Fibroblast of lung (primary cell): ENCODE measurements around the gene UBE2J2. TPM values are rescaled to one million over a fixed set of nuclear protein-coding genes. Genes with fewer than 3 reads are reported as not detected.

ENCODE experiments used
- DNase-seq, 2 donors: peaks; one replicate each; pipeline versions ENCODE4 v3.0.0 to v3.0.0-alpha.2; 2010; ENCODE audit warnings: low read depth in 2 of 2
- H2AFZ ChIP-seq: 2 replicates; pipeline ENCODE4 v1.5.1; 2012; ENCODE audit warnings: low read length, control low read depth, inconsistent platforms
- H3K27ac ChIP-seq: 2 replicates; pipeline ENCODE4 v1.5.1; 2011; ENCODE audit warnings: low read length, control low read depth; ENCODE audit not compliant: insufficient read depth
- H3K27me3 ChIP-seq: 2 replicates; pipeline ENCODE4 v1.5.1; 2011; ENCODE audit warnings: mild to moderate bottlenecking, low read length; ENCODE audit not compliant: control insufficient read depth, insufficient read depth
- H3K36me3 ChIP-seq: 2 replicates; pipeline ENCODE4 v1.5.1; 2011; ENCODE audit warnings: low read length; ENCODE audit not compliant: control insufficient read depth, insufficient read depth
- H3K4me1 ChIP-seq: 2 replicates; pipeline ENCODE4 v1.5.1; 2011; ENCODE audit warnings: low read length; ENCODE audit not compliant: control insufficient read depth, insufficient read depth; ENCODE audit errors: extremely low read depth
- H3K4me2 ChIP-seq: 2 replicates; pipeline ENCODE4 v1.5.1; 2011; ENCODE audit warnings: low read length, control low read depth; ENCODE audit not compliant: insufficient read depth; ENCODE audit errors: extremely low read depth
- H3K4me3 ChIP-seq, 4 experiments: fragments of 200-600 bp in 1 of 4; sonication (generic) in 1 of 4; replicated peaks in 1 of 4; 2 replicates each; pipeline ENCODE4 v1.5.1; 2011 to 2016; ENCODE audit warnings: low read length in 4 of 4, low read depth in 3 of 4, mild to moderate bottlenecking in 3 of 4, control low read depth in 2 of 4, inconsistent platforms in 1 of 4, mixed read lengths in 1 of 4; ENCODE audit not compliant: insufficient read depth in 1 of 4; ENCODE audit errors: control extremely low read depth in 1 of 4
- H3K79me2 ChIP-seq: 2 replicates; pipeline ENCODE4 v1.5.1; 2012; ENCODE audit warnings: mild to moderate bottlenecking, low read length, inconsistent platforms; ENCODE audit not compliant: control insufficient read depth, insufficient read depth
- H3K9ac ChIP-seq: 2 replicates; pipeline ENCODE4 v1.5.1; 2011; ENCODE audit warnings: mild to moderate bottlenecking, low read length, control low read depth; ENCODE audit not compliant: insufficient read depth
- H3K9me3 ChIP-seq: 2 replicates; pipeline ENCODE4 v1.5.1; 2012; ENCODE audit warnings: low read depth, low read length; ENCODE audit not compliant: control insufficient read depth, insufficient read depth
- H4K20me1 ChIP-seq: 2 replicates; pipeline ENCODE4 v1.5.1; 2011; ENCODE audit warnings: low read length; ENCODE audit not compliant: control insufficient read depth, insufficient read depth; ENCODE audit errors: extremely low read depth
- EZH2 ChIP-seq: IDR thresholded peaks from 2 replicates; pipeline ENCODE4 v1.5.1; 2012; ENCODE audit warnings: low read length, control low read depth, mild to moderate bottlenecking; ENCODE audit errors: missing control alignments
- polyA plus RNA-seq, 2 donors: library from polyadenylated mRNA; depleted of rRNA in 1 of 2; stranded (reverse) in 1 of 2; unstranded in 1 of 2; fragments of >200 nt; gene quantifications; 2 replicates each; pipeline ENCODE4 v1.2.1, GENCODE V29; 2011 to 2012; ENCODE audit warnings: missing spikeins in 1 of 2
- total RNA-seq: library from RNA; depleted of rRNA; stranded (reverse); fragments of >200 nt; gene quantifications from 2 replicates; pipeline ENCODE4 v1.2.1, GENCODE V29; 2014
- TF ChIP-seq, protein P1 (sequence below), 2 donors: IDR thresholded peaks in 1 of 2; conservative IDR thresholded peaks in 1 of 2; 1 replicate in 1 of 2; 2 replicates in 1 of 2; pipeline ENCODE4 v1.5.1; 2011 to 2012; ENCODE audit warnings: low read length in 2 of 2, control low read depth in 1 of 2, inconsistent platforms in 1 of 2, low read depth in 1 of 2, mild to moderate bottlenecking in 1 of 2

The UBE2J2 gene
- total and polyA plus RNA-seq, 2 donors (not counting 1 experiment from before 2014, with no cell fraction given): 32.3 to 47.2 TPM

DNA sequence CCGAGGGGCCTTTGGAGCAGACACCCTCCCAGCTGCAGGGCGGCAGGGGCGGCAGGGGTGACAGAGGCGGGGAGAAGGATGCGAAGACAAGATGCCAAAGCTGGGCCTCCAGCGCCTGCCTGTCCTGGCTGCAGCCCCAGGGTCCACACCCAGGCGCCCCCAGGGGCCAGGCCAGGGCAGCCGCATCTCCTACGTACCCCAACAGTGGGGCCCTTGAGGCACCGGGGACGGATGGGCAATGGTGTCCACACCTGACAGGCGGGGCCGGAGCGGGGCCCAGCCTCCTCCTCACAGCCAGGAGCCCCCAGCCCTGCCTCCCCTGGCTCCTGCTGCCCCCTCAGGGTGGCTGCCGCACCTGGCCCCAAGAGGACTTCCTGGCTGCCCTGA is 34.4 kb downstream of the UBE2J2 start:
- H3K4me2 ChIP-seq: no peak overlapping the region
- no peaks in the 10 kb centered on the region for H4K20me1 ChIP-seq
- H3K9me3 ChIP-seq: no peaks in the 10 kb centered on the region
- H3K36me3 ChIP-seq: peaks cover 3% of the 10 kb centered on the region
- H2AFZ ChIP-seq: no peak overlapping the region
- no peak for TF ChIP-seq EZH2
- TF ChIP-seq, protein P1, sequence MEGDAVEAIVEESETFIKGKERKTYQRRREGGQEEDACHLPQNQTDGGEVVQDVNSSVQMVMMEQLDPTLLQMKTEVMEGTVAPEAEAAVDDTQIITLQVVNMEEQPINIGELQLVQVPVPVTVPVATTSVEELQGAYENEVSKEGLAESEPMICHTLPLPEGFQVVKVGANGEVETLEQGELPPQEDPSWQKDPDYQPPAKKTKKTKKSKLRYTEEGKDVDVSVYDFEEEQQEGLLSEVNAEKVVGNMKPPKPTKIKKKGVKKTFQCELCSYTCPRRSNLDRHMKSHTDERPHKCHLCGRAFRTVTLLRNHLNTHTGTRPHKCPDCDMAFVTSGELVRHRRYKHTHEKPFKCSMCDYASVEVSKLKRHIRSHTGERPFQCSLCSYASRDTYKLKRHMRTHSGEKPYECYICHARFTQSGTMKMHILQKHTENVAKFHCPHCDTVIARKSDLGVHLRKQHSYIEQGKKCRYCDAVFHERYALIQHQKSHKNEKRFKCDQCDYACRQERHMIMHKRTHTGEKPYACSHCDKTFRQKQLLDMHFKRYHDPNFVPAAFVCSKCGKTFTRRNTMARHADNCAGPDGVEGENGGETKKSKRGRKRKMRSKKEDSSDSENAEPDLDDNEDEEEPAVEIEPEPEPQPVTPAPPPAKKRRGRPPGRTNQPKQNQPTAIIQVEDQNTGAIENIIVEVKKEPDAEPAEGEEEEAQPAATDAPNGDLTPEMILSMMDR (conservative IDR thresholded peaks at IDR 0.05 in 1 of 2, IDR thresholded peaks at IDR 0.05 in 1 of 2; ENCODE audit: low read depth in 1 of 2, low read length in 2 of 2): no peak
- H3K4me3 ChIP-seq: no peak overlapping the region
- H3K27me3 ChIP-seq: no peaks in the 10 kb centered on the region
- no peak for DNase-seq
- peaks cover 2% of the 10 kb centered on the region for H3K79me2 ChIP-seq
- no peak overlapping the region for H3K9ac ChIP-seq
- no peak overlapping the region for H3K27ac ChIP-seq
- peaks cover 6% of the 10 kb centered on the region for H3K4me1 ChIP-seq

DNA sequence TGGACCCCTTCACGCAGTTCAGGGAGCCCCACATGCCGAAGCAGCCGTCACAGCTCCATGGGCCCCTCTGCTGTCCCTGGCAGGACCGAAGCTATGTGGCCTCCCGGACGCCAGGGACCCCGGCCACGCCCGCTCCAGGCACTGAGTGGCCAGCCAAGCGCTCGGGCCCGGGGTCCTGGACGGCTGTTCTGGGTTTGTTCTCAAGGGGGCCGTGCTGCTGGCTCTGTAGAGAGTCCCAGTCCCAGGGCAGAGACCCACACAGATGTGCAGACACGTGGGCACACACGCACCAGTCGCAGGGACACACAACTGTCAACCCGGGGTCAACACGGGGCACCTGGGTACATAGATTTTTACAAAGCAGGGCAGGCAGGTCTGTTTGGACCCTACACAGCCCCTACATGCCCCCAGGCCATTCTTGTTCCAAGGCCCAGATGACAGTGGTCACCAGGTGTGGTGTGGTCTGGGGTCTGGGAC is 34.9 kb downstream of the UBE2J2 start:
- Histone ChIP-seq H3K79me2 (peaks cover 4% of the 10 kb centered on the region), H3K4me1 (peaks cover 6% of the 10 kb centered on the region), H3K4me2 (no peak overlapping the region), H3K27ac (no peak overlapping the region), H3K9ac (no peak overlapping the region), H2AFZ (no peak overlapping the region), H3K27me3 (no peaks in the 10 kb centered on the region), H3K36me3 (peaks cover 4% of the 10 kb centered on the region), H3K4me3 (no peak overlapping the region), H3K9me3 (no peaks in the 10 kb centered on the region), H4K20me1 (no peaks in the 10 kb centered on the region)
- DNase-seq: no peak
- TF ChIP-seq, protein P1 (conservative IDR thresholded peaks at IDR 0.05 in 1 of 2, IDR thresholded peaks at IDR 0.05 in 1 of 2; ENCODE audit: low read depth in 1 of 2, low read length in 2 of 2): no peak
- TF ChIP-seq EZH2: no peak

DNA sequence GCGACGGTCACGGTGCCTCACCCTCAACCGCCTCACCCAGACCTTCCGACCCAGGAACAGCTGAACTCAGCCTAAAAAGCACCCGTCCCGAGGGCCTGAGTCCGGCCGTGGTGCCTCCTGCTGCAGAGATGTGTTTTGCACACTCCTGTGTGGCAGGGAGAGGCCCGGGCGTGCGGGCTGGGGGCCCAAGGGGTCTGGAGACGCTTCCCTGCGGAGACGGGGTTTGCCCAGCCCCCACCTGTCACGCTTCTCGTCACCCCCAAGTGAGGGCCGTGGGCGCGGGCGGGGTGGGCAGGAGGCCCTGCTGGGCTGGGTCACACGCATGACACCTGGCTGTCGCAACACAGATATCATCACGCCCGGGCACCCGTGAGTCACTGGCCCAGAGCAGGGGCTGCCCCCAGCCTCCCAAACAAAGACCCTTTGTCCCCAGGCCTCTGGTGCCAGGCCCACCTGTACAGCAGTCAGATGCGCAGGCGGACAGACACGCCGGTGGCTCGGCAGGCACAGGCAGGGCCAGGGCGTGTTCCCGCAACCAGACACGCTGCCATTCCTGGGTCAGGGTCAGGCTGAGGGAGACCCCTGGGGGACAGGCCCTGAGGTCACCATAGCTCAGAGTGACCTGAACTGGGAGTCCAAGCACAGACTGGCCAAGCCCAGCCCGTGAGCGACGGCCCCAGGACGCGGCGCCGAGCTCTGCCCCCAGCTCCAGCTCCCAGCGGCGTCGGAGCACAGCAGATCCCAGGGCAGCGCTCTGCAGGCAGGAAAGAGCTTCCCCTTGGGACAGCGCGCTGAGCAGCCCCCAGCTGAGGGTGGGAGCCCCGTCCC is 35.6 kb downstream of the UBE2J2 start:
- no peak overlapping the region for H3K4me3 ChIP-seq
- H4K20me1 ChIP-seq: no peaks in the 10 kb centered on the region
- H3K9ac ChIP-seq: no peak overlapping the region
- H3K4me1 ChIP-seq: peaks cover 6% of the 10 kb centered on the region
- TF ChIP-seq, protein P1 (conservative IDR thresholded peaks at IDR 0.05 in 1 of 2, IDR thresholded peaks at IDR 0.05 in 1 of 2; ENCODE audit: low read depth in 1 of 2, low read length in 2 of 2): no peak
- TF ChIP-seq EZH2: no peak
- H3K9me3 ChIP-seq: no peaks in the 10 kb centered on the region
- H3K79me2 ChIP-seq: peaks cover 8% of the 10 kb centered on the region
- H2AFZ ChIP-seq: no peak overlapping the region
- DNase-seq: no peak
- H3K27me3 ChIP-seq: no peaks in the 10 kb centered on the region
- no peak overlapping the region for H3K27ac ChIP-seq
- peak overlapping the region; percentile 5 for H3K4me2 ChIP-seq
- peaks cover 4% of the 10 kb centered on the region for H3K36me3 ChIP-seq
